ENCODE data around the gene COX4I2. TPM values are rescaled to one million over a fixed set of nuclear protein-coding genes. Genes with fewer than 3 reads are reported as not detected.
"Not testable (repeated sequence)": the region's sequence is repeated elsewhere in the genome, so short reads cannot be mapped to it uniquely, and the experiment has no call there.

The COX4I2 gene
- total RNA-seq, 4 donors from 2014 or later, result 2.5 TPM; not detected in 3

- DNase-seq, result no peak
- Histone ChIP-seq H3K27ac (no peak overlapping the region), H3K9me3 (no peaks in the 10 kb centered on the region), H3K36me3 (no peaks in the 10 kb centered on the region), H3K4me1 (no peaks in the 10 kb centered on the region), H3K4me3 (no peak overlapping the region), H3K27me3 (no peaks in the 10 kb centered on the region)
- TF ChIP-seq CTCF (IDR thresholded peaks at IDR 0.05), result no peak
- no peak for TF ChIP-seq POLR2A (IDR thresholded peaks at IDR 0.05)
Observed at GRCh38 chr20:31641391-31641790, 3.7 kb downstream of the COX4I2 start.

- Histone ChIP-seq H3K27me3 (no peaks in the 10 kb centered on the region), H3K27ac (no peak overlapping the region), H3K9me3 (no peaks in the 10 kb centered on the region), H3K4me3 (no peak overlapping the region), H3K36me3 (no peaks in the 10 kb centered on the region), H3K4me1 (no peaks in the 10 kb centered on the region)
- DNase-seq, result no peak
- no peak for TF ChIP-seq CTCF (IDR thresholded peaks at IDR 0.05)
- TF ChIP-seq POLR2A (IDR thresholded peaks at IDR 0.05), result no peak
Observed at GRCh38 chr20:31642837-31643236, 5.1 kb downstream of the COX4I2 start.

- Histone ChIP-seq H3K27me3 (no peaks in the 10 kb centered on the region), H3K4me1 (no peaks in the 10 kb centered on the region), H3K4me3 (no peak overlapping the region), H3K9me3 (no peaks in the 10 kb centered on the region), H3K27ac (no peak overlapping the region), H3K36me3 (no peaks in the 10 kb centered on the region)
- no peak for TF ChIP-seq POLR2A (IDR thresholded peaks at IDR 0.05)
- TF ChIP-seq CTCF (IDR thresholded peaks at IDR 0.05), result no peak
- no peak for DNase-seq
Observed at GRCh38 chr20:31643522-31643921, 5.8 kb downstream of the COX4I2 start.

- no peak overlapping the region for H3K4me3 ChIP-seq
- TF ChIP-seq CTCF (IDR thresholded peaks at IDR 0.05) (no peak), POLR2A (IDR thresholded peaks at IDR 0.05) (no peak)
- H3K9me3 ChIP-seq, result no peaks in the 10 kb centered on the region
- H3K4me1 ChIP-seq, result no peaks in the 10 kb centered on the region
- no peaks in the 10 kb centered on the region for H3K27me3 ChIP-seq
- H3K36me3 ChIP-seq, result no peaks in the 10 kb centered on the region
- no peak for DNase-seq
- H3K27ac ChIP-seq, result no peak overlapping the region
Observed at GRCh38 chr20:31644701-31645100, 7.0 kb downstream of the COX4I2 start.

GRCh38 chr20:31648104-31648503, 10.4 kb downstream of the COX4I2 start:
- H3K9me3 ChIP-seq, H3K4me1 ChIP-seq, H3K27ac ChIP-seq, H3K36me3 ChIP-seq, H3K27me3 ChIP-seq, H3K4me3 ChIP-seq, DNase-seq: not testable (repeated sequence)

GRCh38 chr20:31652917-31653396, 15.2 kb downstream of the COX4I2 start:
- no peak for DNase-seq
- H3K27ac ChIP-seq, result no peak overlapping the region

More at GRCh38 chr20:31652917-31653396, 15.2 kb downstream of the COX4I2 start:
- Histone ChIP-seq H3K9me3 (no peaks in the 10 kb centered on the region), H3K27me3 (no peaks in the 10 kb centered on the region), H3K36me3 (no peaks in the 10 kb centered on the region), H3K4me3 (no peak overlapping the region), H3K4me1 (no peaks in the 10 kb centered on the region)
- no peak for TF ChIP-seq POLR2A (IDR thresholded peaks at IDR 0.05)
- no peak for TF ChIP-seq CTCF (IDR thresholded peaks at IDR 0.05)

Measured in Peyer's patch (tissue), 4 donors.